ENCODE data around the gene SLC12A9.

- TF ChIP-seq CTCF (IDR thresholded peaks at IDR 0.05), result no peak
- TF ChIP-seq EZH2 (IDR thresholded peaks at IDR 0.05; ENCODE audit: borderline replicate concordance, insufficient read depth, low read depth, low read length, poor library complexity, severe bottlenecking), result no peak
These were observed 62.5 kb downstream of the SLC12A9 start for GRCh38 chr7:100914879-100915447.

All from B cell (primary cell).